Measurements from ENCODE around the gene MYLK.

MYLK gene

DNA sequence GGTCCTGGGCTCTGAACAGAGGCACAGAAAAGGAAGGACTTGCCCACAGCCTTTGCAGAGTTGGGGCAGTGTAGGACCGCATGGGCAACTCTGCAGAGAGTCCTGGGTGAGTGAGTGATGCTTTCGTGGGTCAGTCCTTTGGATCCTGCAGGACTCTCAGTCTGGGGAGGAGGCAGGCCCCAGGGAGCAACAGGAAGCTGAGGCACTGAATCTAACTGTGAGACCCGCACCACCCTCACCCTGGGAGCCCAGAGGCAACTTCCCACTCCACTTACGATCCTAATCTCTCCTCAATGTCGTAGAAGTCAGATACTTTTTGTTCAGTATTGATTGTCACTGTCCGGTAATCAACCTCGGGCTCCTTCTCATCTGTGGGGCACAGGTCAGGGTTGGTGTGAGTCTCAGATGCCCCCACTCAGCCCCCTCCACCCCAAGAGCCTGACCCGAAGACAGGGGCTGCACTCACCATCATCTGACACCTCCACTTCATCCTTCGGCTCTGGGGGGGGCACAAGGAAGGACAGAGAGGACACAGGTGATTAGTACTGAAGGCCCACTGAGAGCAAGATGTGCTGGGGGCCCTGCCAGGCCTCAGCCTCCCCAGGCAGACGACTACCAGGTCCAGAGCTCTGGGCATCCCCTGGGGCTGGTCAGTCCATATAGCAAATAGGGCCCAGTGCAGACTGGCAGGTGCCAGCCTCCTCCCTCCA lies 235.3 kb downstream of the MYLK start:
- H3K36me3 ChIP-seq (ENCODE audit: control insufficient read depth, insufficient read depth, low read length) = no peaks in the 10 kb centered on the region

GRCh38 chr3:123644358-123644757 lies 239.8 kb downstream of the MYLK start:
- Histone ChIP-seq H3K4me3 (ENCODE audit: low read length) (no peak overlapping the region), H3K36me3 (ENCODE audit: control insufficient read depth, insufficient read depth, low read length) (no peaks in the 10 kb centered on the region), H3K4me1 (ENCODE audit: control insufficient read depth, insufficient read depth, low read length) (no peaks in the 10 kb centered on the region), H3K9ac (ENCODE audit: low read length) (no peak overlapping the region), H3K9me3 (ENCODE audit: control insufficient read depth, low read length) (no peaks in the 10 kb centered on the region), H3K27me3 (ENCODE audit: control insufficient read depth, insufficient read depth, low read length) (no peaks in the 10 kb centered on the region)

More for the DNA sequence above, 235.3 kb downstream of the MYLK start:
- no peaks in the 10 kb centered on the region for H3K9me3 ChIP-seq (ENCODE audit: control insufficient read depth, low read length)
- H3K4me1 ChIP-seq (ENCODE audit: control insufficient read depth, insufficient read depth, low read length) = no peaks in the 10 kb centered on the region
- H3K27me3 ChIP-seq (ENCODE audit: control insufficient read depth, insufficient read depth, low read length) = peaks cover 7% of the 10 kb centered on the region
- H3K9ac ChIP-seq (ENCODE audit: low read length) = no peak overlapping the region
- H3K4me3 ChIP-seq (ENCODE audit: low read length) = no peak overlapping the region

DNA sequence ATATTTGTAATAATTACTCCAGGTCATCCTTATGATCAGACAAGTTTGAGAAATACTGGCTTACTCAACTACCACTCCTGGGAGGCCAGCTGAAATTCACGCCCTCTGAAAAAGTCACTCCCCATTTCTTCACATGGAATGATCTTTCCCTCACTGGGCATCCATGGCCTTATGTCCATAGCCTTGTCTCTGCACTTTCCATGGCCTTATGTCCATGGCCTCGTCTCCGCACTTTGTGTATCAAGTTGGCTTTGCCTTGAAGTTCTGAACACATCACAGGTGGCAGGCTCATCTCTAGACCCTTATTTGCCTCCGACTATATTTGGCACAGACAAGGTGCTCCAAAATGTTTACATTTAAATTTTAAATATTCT lies 241.2 kb downstream of the MYLK start:
- H3K36me3 ChIP-seq (ENCODE audit: control insufficient read depth, insufficient read depth, low read length) = no peaks in the 10 kb centered on the region

DNA sequence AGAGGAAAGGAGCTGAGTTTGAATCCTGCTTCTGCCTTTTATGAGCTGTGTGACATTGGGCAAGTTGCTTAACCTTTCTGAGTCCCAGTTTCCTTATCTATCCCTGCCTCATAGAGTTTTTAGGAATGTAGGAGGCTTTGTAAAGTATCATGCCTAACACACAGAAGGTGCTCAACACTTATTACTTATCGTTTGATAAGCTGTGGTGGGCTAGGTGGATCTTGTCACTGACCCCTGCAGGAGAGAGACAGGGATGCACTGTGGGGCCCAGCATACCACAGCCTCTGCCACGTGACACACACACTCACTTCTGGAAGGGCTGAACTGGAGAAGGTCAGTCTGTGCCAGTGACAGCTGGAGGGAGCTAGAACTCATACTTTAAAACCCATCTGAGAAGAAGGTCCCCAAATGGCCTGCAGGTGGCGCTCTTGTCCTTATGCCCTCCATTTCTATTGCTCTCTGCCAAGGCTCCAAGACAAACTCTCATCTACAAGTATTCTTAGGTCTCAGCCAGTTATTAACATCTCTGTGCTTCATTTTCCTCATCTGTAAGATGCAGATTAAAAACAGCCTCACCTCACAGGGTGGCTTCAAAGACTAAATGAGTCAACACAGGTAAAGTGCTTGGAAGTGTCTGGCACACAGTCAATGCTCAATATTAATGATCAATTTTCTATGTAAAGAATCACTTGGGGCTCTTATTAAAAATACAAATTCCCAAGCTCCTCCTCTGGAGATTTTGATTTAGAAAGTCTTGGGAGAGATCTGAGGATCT lies 241.8 kb downstream of the MYLK start:
- Histone ChIP-seq H3K36me3 (ENCODE audit: control insufficient read depth, insufficient read depth, low read length) (no peaks in the 10 kb centered on the region), H3K9ac (ENCODE audit: low read length) (no peak overlapping the region), H3K4me1 (ENCODE audit: control insufficient read depth, insufficient read depth, low read length) (no peaks in the 10 kb centered on the region)

More for the DNA sequence above, 241.2 kb downstream of the MYLK start:
- no peak overlapping the region for H3K9ac ChIP-seq (ENCODE audit: low read length)
- H3K4me3 ChIP-seq (ENCODE audit: low read length) = no peak overlapping the region
- H3K9me3 ChIP-seq (ENCODE audit: control insufficient read depth, low read length) = no peaks in the 10 kb centered on the region
- no peaks in the 10 kb centered on the region for H3K27me3 ChIP-seq (ENCODE audit: control insufficient read depth, insufficient read depth, low read length)
- no peaks in the 10 kb centered on the region for H3K4me1 ChIP-seq (ENCODE audit: control insufficient read depth, insufficient read depth, low read length)

GRCh38 chr3:123641505-123641904 lies 242.6 kb downstream of the MYLK start:
- no peaks in the 10 kb centered on the region for H3K4me1 ChIP-seq (ENCODE audit: control insufficient read depth, insufficient read depth, low read length)
- H3K36me3 ChIP-seq (ENCODE audit: control insufficient read depth, insufficient read depth, low read length) = no peaks in the 10 kb centered on the region
- H3K27me3 ChIP-seq (ENCODE audit: control insufficient read depth, insufficient read depth, low read length) = no peaks in the 10 kb centered on the region
- peak overlapping the region; percentile 3 for H3K9ac ChIP-seq (ENCODE audit: low read length)
- H3K4me3 ChIP-seq (ENCODE audit: low read length) = no peak overlapping the region
- H3K9me3 ChIP-seq (ENCODE audit: control insufficient read depth, low read length) = no peaks in the 10 kb centered on the region

More for the DNA sequence above, 241.8 kb downstream of the MYLK start:
- no peak overlapping the region for H3K4me3 ChIP-seq (ENCODE audit: low read length)
- H3K9me3 ChIP-seq (ENCODE audit: control insufficient read depth, low read length) = no peaks in the 10 kb centered on the region
- H3K27me3 ChIP-seq (ENCODE audit: control insufficient read depth, insufficient read depth, low read length) = no peaks in the 10 kb centered on the region

DNA sequence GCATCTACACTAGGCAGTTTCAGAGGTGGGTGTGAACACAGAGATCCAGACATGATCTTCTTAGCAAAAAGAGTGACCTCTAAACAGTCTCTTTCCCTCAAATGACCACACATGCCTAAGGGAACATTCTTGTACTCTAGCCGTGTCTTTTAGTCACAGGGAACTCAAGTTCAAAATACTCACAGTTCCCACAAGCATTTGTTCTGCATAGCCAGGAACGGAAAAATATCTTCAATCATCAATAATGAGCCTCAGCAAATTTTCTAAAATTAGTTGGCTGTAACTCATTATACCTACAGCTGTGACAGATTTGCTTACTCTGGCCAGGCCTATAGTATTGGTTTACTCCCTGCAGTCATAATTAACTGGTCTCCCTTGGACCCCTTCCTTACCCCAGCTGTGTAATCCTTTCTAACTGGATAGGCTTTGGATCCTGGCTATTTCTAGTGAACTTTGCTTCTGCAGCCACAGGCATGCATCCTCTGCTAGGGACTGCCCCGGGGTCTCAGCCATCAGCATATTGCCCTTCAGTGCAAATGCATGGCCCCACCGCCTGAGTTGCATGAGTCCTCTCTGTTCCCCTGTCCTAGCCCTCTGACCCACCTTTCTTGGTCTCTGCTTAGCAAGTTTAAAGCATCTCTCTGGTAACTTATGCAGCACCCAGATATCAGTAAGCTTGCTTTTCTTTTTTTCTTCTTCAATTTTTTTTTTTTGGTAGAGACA lies 243.2 kb downstream of the MYLK start:
- no peak overlapping the region for H3K9ac ChIP-seq (ENCODE audit: low read length)
- no peak overlapping the region for H3K4me3 ChIP-seq (ENCODE audit: low read length)
- no peaks in the 10 kb centered on the region for H3K4me1 ChIP-seq (ENCODE audit: control insufficient read depth, insufficient read depth, low read length)
- no peaks in the 10 kb centered on the region for H3K36me3 ChIP-seq (ENCODE audit: control insufficient read depth, insufficient read depth, low read length)
- no peaks in the 10 kb centered on the region for H3K27me3 ChIP-seq (ENCODE audit: control insufficient read depth, insufficient read depth, low read length)
- no peaks in the 10 kb centered on the region for H3K9me3 ChIP-seq (ENCODE audit: control insufficient read depth, low read length)

DNA sequence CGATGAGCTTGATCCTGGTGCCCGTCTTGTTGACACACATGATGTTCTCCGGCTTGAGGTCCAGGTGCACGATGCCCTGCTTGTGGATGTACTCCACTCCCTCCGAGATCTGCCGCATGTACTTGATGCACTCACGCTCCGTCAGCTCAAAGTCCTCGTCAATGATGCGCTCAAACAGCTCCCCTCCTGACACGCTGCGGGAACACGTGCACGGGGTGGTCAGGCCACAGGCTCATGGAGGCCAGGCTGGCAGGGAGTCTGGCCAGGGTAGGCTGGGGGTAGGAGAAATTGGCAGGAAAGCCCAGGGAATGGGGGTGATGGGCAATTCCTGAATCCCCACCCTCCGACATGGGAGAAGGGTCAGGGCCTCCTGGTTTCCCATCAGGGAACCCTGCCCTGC lies 243.8 kb downstream of the MYLK start:
- no peaks in the 10 kb centered on the region for H3K36me3 ChIP-seq (ENCODE audit: control insufficient read depth, insufficient read depth, low read length)
- H3K4me3 ChIP-seq (ENCODE audit: low read length) = no peak overlapping the region
- no peaks in the 10 kb centered on the region for H3K27me3 ChIP-seq (ENCODE audit: control insufficient read depth, insufficient read depth, low read length)
- H3K9ac ChIP-seq (ENCODE audit: low read length) = no peak overlapping the region
- no peaks in the 10 kb centered on the region for H3K4me1 ChIP-seq (ENCODE audit: control insufficient read depth, insufficient read depth, low read length)
- no peaks in the 10 kb centered on the region for H3K9me3 ChIP-seq (ENCODE audit: control insufficient read depth, low read length)

DNA sequence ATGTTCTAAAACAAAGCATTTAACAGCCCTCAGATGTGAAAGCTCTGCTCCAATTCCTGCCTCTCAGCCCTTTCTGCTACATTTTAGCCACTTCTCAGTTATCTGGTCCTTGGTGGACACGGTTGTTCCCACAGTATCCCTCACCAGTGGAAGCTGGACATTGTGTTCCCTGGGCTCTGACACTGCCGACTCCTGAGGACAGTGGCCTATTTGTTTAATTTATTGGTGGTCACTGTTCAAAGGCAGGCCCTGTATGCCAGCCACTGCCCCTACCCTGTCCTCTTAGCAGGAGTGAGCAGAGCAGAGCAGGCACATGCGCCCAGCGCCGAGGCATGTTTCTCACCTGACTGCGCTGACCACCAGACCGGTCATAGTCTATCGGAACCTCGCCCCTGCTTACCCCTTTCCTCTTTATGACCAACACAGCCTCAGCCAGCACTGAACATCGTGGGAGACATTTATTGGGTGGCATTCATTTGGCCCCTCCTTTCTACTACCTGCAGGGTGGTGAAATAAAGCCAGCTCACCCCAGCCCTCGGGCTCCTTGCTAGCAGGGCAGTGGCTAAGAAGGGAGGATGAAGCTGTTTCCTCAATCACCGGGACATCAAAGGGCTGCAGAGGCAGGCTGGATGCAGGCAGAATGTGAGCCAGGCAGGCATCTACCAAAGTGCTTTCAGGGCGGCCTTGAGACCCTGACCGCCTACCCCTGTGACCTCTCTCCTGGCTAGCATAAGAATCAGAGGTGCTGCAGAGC lies 245.0 kb downstream of the MYLK start:
- Histone ChIP-seq H3K36me3 (ENCODE audit: control insufficient read depth, insufficient read depth, low read length) (no peaks in the 10 kb centered on the region), H3K4me3 (ENCODE audit: low read length) (no peak overlapping the region), H3K9me3 (ENCODE audit: control insufficient read depth, low read length) (no peaks in the 10 kb centered on the region), H3K4me1 (ENCODE audit: control insufficient read depth, insufficient read depth, low read length) (no peaks in the 10 kb centered on the region), H3K9ac (ENCODE audit: low read length) (no peak overlapping the region), H3K27me3 (ENCODE audit: control insufficient read depth, insufficient read depth, low read length) (no peaks in the 10 kb centered on the region)

DNA sequence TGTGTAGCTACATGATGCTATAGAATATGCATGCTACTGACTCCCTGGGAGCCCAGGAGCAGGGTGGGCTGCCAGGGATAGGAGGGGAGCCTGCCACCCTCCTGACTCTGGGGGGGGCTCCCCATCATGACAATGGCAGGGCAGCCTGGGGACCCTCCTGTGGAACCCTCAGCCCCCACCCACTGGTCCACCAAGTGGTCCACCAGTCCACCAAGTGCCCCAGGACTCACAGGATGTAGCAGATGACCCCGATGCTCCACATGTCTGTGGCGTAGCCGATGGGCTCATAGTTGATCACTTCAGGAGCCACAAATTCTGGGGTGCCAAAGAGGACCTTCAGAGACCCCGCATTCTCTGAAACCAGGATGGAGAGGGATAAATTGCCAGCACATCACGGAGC lies 246.3 kb downstream of the MYLK start:
- Histone ChIP-seq H3K4me1 (ENCODE audit: control insufficient read depth, insufficient read depth, low read length) (peaks cover under 1% of the 10 kb centered on the region), H3K36me3 (ENCODE audit: control insufficient read depth, insufficient read depth, low read length) (no peaks in the 10 kb centered on the region), H3K9ac (ENCODE audit: low read length) (no peak overlapping the region), H3K4me3 (ENCODE audit: low read length) (no peak overlapping the region), H3K27me3 (ENCODE audit: control insufficient read depth, insufficient read depth, low read length) (no peaks in the 10 kb centered on the region), H3K9me3 (ENCODE audit: control insufficient read depth, low read length) (no peaks in the 10 kb centered on the region)

DNA sequence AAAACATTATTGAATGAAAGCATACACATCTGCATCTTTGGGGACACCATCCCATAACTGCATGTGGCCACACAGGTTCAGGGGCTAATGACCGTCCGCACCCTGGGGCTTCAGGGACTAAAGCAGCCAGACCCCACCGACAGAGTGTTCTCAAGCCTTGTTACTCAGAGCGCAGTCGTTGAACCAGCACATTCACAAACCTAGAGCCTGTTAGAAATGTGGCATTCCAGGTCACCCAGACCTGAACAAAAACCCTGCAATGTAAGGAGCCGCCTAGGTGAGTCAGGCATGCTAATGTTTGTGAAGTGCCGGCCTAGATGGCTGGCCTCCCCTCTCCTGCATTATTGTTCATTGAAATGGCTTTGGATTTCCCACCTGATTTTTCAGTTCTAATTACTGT lies 247.0 kb downstream of the MYLK start:
- no peaks in the 10 kb centered on the region for H3K9me3 ChIP-seq (ENCODE audit: control insufficient read depth, low read length)
- no peak overlapping the region for H3K4me3 ChIP-seq (ENCODE audit: low read length)
- no peak overlapping the region for H3K9ac ChIP-seq (ENCODE audit: low read length)
- peaks cover 8% of the 10 kb centered on the region for H3K4me1 ChIP-seq (ENCODE audit: control insufficient read depth, insufficient read depth, low read length)
- H3K27me3 ChIP-seq (ENCODE audit: control insufficient read depth, insufficient read depth, low read length) = no peaks in the 10 kb centered on the region
- no peaks in the 10 kb centered on the region for H3K36me3 ChIP-seq (ENCODE audit: control insufficient read depth, insufficient read depth, low read length)

- Histone ChIP-seq H3K9ac (ENCODE audit: low read length) (no peak overlapping the region), H3K36me3 (ENCODE audit: control insufficient read depth, insufficient read depth, low read length) (no peaks in the 10 kb centered on the region), H3K9me3 (ENCODE audit: control insufficient read depth, low read length) (no peaks in the 10 kb centered on the region), H3K4me3 (ENCODE audit: low read length) (no peak overlapping the region), H3K27me3 (ENCODE audit: control insufficient read depth, insufficient read depth, low read length) (no peaks in the 10 kb centered on the region), H3K4me1 (ENCODE audit: control insufficient read depth, insufficient read depth, low read length) (peaks cover 10% of the 10 kb centered on the region)
These were observed 247.7 kb downstream of the MYLK start for GRCh38 chr3:123636431-123636841.
